HG02870 (cell line): Measurements from ENCODE around the gene CNKSR3.

ENCODE experiments used
- ATAC-seq: cut with Tn5 transposase; IDR thresholded peaks from one replicate; pipeline ENCODE4 v1.9.1; 2021; ENCODE audit warnings: mild to moderate bottlenecking, moderate library complexity; ENCODE audit not compliant: unreplicated experiment

CNKSR3 gene

DNA sequence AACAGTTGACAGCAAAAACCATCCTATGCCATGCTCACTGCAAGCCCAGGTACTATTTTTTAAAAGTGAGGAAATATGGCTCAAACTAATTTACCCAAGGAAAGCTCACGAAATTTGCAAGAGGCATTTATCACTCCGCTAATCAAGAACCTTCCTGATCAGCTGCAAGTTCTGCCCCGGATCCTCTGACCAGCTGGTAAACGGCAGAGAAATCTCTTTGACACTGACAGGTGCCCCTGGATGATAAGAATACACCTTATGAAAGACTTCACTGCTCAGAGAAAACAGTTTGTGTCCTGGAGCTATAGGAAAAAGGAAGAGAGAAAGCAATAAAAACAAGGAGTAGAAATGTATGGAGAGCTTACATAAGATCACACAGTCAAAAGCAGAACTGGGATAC is 6.4 kb downstream of the CNKSR3 start:
- no peak for ATAC-seq

DNA sequence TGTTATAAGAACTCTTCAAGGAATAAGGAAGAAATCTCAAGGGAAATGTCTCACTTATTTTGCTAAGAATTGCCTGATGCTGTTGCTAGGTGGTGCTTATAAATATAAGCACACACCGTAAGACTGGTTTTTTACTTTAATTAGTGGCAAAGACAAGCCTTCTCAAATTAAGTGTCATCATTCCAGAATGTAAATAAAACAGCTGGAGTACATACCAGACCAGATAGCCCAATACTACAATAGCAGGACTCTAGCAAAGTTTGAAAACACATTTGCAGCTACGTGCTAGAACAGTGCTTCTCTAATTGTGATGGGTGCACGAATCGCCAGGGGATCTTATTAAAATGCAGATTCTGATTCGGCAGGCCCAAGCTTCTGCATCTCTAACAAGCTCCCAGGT is 6.8 kb downstream of the CNKSR3 start:
- ATAC-seq = no peak

DNA sequence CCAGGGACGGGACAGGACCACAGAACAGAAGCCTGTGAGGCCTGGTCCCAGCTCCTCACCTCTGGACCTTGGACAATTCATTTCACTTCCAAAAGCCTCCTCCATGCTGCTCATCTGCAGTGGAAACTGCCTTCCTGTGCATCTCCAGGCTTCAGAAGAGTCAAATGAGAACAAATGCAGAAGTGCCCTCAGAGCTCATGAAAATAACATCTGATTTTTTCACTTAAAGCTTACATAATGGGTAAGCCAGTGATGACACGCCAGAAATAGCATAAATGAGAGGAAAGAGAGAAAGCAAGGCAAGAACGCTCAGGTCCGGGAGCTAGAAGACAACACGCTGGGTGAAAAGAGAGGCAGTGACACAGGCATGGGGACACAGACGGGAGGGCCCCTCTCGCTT is 7.9 kb downstream of the CNKSR3 start:
- no peak for ATAC-seq

DNA sequence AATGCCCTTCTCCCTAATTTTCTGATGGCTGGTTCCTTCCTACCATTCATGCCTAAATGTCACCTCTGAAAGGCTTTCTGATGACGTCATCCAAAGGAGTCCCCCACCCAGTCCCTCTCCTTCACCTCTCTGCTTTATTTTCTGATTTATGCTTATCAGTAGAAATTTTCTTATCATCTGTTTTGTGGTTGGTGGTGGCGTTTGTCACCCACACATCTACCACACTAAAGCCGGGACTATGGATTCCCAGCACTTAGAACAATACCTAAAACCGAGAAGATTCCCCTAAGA is 9.0 kb downstream of the CNKSR3 start:
- ATAC-seq = no peak

DNA sequence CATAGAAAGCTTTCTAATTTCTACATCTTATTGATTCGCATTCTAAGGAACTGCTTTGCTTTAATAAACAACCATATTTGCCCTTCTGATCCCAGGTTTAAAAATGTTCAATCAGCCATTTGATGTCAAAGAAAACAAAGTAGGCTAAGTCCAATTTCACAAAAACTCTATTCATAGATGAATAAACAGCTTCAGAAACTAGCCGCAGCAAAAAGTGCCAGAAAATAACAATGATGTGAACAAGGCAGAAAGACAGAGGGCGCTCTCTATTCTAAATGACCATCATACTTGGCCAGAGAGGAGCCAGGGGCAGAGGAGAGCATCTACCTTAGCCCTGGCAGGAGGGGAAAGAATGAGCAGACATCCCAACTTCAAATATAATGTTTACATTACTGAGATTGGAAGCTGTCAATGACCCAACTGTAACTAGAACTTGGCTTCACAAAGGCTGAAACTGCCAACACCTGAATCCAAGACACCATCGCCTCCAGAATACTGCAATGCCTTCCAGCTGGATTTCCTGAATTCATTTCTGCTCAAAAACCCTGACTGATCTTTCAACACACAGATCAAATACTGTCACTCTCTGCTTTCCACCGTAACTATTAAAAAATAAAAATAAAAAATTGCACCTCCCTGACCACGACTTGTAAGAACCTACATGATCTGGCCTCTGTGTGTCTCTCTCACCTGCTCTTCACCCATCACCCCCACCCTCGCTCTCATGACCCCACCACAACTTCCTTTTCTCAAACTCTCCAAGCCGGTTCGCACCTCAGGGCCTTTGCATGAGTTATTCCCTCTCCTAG is 9.5 kb downstream of the CNKSR3 start:
- no peak for ATAC-seq

DNA sequence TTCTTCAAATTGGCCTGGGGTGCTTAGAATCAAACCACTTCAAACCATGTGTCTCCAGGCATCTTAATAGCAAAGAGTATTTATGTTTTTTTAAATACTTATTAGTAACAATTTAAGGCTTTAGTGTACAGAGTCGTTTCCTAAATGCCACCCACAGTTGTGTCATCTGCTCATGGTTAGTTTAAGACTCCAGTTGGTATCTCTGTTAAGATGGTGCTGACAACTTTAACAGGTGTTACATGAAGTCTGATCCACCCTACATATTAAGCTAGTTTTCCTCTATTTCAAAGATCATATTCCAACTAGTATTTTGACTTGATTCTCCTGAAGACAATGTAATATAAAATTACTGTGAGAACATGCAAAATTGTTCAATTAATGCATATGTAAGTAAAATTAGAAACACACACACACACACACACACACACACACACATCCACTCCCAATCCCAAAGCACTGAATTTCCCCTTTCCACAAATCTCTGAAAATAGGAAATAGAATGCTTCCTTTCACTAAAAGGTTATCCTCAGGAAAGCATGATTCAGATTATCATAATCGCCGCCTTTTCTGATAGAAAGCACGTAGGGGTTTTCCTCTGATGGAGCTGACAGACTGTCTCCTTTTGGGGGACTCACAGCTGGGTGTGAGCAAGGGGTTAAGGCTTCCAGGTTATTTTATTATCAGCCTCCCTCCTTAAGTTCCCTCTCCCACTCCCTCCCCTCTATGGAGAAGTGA is 10.5 kb downstream of the CNKSR3 start:
- no peak for ATAC-seq

DNA sequence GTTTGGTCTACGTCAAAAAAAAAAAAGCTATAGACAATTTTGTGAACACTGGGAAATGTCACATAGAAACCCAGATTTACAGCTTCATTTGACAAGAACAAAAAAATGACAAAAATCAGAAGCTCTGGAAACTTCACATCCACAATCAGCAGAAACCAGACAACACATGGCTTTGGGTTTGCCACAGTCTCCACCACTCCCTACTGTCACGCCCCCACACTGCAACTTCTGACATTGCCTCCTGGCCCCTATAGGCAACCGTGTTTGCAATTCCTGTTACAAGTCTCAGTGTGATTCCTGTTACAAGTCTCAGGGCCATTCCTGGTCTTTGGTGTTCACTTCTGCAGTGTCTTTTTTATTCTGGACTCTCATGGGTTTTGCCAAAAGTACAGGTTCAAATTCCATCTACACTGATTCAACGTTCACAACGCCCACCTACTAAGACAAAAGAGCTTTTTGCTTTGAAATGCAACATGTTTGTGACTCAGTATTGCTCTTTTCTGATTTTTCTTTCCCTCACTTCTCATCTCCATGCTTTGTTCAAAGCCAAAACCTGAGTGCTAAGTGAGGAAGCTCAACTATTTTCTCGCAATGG is 12.0 kb downstream of the CNKSR3 start:
- ATAC-seq = no peak

DNA sequence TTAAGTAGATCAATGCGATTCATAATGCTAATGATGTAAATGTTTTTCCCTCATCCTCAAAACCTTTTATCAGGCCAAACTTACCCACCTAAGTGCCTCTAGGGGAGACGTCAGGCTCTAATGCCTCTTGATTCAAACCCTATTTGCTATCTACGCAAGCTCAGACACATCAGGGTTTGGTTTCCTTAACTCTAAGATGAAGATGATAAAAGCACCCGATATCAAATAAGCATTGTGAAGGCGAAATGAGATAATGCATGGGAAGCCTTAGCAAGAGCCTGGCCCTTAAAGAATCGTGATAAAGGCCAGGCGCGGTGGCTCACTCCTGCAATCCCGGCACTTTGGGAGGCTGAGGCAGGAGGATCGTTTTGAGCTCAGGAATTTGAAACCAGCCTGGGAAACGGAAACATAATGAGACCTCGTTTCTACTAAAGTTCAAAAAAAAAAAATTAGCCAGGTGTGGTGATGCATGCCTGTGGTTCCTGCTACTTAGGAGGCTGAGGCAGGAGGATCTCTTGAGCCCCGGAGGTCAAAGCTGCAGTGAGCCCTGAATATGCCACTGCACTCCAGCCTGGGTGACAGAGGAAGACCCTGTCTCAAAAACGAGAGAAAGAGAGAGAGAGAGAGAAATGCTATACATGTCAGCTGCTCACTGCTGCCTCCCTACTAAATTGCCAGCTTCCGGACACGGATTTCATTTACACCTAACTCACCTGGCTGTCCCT is 13.5 kb downstream of the CNKSR3 start:
- ATAC-seq = no peak

DNA sequence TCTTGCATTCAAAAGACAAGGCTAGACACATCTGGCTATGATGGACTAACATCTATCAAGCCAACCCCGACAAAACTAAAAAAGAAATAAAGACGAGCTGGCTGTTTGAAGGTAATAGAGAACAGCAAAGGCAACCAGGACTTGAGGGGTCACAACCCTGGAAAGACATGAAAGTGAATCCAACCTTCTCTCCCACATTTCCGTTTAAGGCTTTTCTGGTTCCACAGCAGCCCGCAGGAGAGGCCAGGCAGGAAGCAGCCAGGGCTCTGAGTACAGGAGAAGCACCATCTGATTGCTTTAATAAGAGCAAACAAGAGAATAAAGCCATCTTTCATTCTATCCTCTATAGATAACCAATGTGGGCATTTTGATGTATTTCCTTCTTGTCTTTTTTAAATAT is 14.3 kb downstream of the CNKSR3 start:
- ATAC-seq = no peak

DNA sequence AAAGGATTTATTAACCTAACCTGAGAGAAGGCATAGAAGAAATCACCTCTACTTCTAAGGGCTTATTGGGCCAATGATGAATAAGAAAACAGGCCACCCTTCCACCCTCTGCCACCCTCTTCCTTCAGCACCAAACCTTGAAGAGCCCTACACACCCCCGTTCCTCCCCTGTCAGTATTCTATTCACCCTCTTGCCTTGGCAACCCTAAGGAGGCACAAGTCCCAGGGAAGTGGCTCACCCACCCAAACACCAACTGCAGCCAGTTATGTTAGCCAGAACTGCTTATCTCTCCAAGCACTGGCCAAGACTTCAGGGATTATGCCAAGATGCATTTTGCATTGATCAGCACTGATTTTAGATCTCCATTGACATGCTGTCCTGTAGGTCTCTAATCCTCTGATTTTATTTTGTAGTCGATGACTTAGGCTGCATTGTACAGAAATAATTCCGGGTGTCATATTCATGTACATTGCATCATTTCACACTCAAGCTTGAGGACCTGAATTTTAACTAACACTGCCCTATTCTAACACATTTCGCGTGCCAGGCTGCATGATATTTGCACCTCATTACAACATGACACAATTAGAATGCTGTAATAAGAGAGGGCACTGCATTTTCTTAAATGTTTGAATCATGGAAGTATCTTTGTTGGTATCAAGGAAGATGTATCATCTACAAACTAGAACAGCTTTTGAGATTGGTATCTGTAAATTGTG is 15.7 kb downstream of the CNKSR3 start:
- no peak for ATAC-seq

DNA sequence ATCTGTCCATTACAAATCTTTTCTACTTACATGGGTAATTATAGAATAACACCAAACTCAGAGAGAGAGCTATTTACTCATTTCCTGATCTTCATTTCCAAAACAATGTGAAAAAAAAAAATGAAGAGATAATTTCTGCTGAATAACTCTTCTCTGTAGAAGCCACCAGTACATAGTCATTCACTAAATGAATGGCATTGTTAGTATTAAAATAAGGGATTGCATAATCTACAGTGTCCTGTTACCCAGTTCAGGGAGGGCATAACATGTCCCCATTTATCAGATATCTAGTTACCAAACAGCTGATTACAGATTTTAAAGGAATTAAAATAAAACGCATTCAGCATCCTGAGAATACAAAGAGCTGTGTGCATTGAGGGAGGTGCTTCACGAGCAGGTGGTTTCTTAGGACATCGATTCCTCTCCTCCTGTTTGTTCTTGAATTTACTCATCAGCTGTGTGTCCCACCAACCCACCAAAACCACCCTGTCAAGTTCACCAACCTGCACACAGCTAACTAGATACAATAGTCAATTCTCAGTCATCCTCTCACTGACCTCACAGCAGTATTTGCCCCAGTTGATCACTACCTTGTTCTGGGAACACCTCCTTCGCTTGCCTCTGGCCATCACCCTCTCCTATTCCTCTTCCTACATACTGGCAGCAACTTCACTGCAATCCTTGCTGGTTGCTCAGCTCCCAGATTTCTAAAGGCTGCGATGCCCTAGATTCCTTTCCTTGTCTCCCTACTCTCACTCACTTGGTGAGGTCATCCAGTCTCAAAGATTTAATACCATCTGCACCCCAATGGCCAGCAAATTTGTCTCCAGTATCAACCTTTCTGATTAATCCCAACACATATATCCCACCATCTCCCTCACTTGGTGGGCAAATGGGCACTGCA is 18.7 kb downstream of the CNKSR3 start:
- ATAC-seq = no peak

DNA sequence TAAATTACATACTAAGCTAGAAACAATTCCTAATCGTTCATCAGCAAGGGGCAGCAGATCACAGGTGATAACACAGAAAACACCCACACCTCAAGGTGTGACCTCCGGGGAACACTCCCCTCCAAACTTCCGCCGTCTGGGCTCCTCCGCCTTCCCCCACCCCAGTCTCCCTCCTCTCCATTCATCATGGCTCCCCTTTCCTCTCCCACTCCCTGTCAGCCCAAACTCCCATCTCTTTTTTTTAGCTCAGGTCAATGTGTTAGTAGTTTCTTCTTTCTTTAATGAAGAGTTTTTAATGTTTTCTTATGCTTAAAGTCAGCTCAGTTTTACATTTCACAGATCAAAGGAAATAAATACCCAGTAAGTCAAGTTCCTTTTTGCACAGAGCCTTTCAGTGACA is 20.7 kb downstream of the CNKSR3 start:
- no peak for ATAC-seq

DNA sequence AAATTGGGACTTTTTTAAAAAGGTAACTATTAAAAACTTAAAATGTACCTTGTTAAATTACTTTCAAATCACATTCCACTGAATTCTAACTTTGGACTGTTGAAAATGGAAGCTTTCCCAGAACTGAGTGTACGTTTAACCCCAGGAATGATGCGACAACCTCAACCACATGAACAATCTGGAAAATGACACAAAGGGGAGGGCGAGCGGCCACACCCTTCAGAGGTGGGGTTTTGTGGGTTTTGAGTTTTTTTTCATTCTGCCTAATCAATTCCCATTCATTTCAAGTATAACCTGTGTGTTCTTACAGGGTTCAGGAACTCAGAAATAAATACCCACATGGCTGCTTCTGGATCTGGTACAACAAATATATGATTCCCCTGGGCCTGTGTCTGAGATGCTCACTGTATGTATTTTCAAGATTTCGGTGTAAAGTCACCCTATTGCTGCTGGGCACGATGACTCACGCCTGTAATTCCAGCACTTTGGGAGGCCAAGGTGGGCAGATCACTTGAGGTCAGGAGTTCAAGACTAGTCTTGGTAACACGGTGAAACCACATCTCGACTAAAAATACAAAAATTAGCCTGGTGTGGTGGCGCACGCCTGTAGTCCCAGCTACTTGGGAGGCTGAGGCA is 21.6 kb downstream of the CNKSR3 start:
- no peak for ATAC-seq

DNA sequence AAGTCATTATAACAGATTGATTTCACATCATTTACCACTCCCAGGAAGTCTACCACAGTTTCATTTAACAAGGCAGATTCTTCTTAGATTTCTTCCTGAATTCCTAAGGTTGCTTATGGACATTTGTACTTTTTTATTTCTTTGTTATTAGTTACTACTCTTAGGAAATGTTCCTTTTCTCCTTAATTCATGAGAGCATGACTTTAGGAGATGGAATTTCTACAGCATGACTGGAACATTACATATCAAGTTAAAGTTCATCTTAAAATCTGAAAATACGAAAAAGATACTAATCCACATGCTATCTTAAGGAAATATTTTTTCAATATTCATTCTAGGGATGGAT is 22.3 kb downstream of the CNKSR3 start:
- no peak for ATAC-seq

DNA sequence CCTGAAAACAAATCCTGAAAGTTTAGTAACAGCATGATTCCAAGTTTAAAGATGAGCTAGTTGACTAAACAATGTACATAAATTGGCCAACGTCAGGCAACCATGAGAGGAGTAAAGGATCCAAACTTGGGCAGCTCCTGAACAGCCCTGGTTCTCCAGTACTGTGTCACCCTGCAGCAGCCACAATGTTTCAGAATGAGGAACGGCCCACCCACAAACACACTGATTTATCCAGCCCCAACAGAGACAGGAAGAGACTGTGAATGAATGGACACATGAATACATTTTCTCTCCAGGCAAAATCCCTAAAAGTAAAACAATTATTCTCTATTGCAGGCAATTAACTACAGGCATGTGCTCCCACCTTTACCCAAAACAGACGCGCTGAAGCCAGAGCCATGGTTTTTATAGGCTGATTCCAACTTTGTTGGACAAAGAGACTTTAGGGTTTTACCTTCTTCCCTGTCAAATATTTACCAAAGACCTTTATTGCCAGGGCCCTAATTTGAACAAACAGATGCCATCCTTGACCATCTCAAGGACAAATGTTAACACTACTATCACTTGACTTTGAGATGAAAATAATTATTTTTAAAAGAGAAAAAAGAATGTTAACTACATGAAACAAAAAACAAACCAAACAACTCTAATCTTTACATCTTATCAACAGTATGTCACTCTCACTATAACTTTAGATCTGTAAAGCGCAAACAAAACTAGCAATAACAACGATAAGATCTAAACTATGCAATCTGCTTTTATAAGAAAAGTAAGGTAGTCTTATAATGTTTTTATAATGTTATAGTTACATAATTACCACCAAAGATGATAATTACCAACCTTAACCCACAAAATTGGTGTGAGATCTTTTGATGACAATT is 22.9 kb downstream of the CNKSR3 start:
- no peak for ATAC-seq

DNA sequence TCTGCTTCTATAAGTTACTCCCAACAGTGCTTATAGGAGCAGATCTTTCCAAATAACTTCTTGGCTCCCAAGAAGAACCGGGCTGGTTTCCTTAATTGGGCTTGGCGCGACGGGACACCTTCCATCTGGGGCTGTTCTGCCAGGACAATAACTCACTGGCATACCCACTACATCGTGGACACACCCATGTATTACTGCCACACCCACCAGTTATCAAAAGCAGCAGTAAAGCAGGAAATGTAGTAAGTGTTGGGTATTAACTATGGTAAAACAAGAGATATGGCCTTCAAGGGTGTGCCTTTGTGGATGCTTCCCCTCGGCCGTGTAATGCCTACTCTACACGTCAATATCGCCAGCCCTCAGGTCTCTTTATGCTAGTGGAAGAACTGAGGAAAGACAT is 24.7 kb downstream of the CNKSR3 start:
- ATAC-seq = no peak

DNA sequence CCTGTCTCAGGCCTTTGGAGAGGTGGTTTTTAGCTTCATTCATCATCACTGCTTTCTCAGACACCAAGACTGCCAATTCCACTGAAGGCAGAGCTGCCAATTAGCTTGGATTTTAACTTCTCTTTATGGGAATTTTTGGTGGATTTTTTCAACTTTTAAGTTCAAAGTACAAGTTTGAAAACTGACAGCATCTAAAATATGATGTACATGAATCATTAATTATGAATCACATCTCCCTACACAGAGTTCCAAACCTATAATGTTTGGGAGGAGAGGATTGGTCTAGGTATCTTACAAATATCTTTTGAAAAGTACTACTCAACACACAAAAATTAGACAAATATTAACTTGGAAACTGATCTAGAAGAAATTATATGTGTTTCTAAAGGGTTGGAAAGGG is 25.5 kb downstream of the CNKSR3 start:
- ATAC-seq = no peak

DNA sequence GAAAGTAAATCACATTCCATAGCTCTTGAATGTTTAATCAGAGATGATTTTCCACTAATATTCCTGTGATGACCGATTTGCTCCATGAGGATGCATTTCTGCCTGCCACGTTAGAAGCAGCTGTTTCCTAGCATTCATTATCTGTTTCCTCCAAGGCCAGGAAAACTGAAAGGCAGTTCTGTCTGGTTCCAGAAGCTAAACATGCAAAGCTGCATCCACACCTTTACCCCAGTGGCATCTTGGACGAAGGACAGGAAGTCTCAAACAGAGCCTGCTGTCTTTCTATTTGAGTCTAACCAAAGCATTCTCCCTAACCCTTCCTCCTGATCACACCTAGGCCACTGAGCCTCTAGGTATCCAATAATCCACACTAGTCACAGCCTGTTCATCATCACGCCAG is 27.6 kb downstream of the CNKSR3 start:
- no peak for ATAC-seq

DNA sequence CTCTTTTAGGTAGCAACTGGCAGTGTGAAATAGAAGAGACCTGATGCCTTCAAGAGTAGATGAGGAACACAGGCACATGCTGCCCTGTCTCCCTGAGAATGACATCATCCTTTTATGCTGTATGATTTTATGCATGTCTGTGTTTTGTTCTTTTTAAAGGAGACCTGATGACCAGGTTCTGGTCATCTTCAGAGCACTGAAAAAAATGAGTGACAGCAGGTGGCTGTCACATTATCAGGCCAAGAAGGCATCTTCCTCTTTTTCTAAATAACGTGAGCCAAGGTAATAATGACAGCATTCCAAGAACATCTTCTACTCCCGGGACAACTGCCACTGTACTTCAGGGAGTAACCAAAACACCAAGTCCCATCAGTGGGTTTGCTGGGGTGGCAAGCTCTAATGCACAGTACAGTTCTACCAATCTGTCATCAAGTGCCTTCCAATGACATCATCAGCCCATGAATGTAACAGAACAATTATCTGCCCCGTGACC is 28.9 kb downstream of the CNKSR3 start:
- no peak for ATAC-seq
